HL-60 (cell line): Measurements from ENCODE around the gene EPHA2.

Source experiments
- DNase-seq, 2 experiments: peaks; one replicate each; pipeline ENCODE4 v3.0.0-alpha.2; 2010 to 2020; ENCODE audit warnings: low read depth in 1 of 2, low spot score in 1 of 2
- H3K27ac ChIP-seq: fragments of 250-450 bp; sonication (Bioruptor Pico); replicated peaks from 2 replicates; pipeline ENCODE4 v1.5.1; 2020; ENCODE audit warnings: mild to moderate bottlenecking, moderate library complexity
- H3K27me3 ChIP-seq: fragments of 250-450 bp; sonication (Bioruptor Pico); 2 replicates; pipeline ENCODE4 v1.5.1; 2021; ENCODE audit warnings: mild to moderate bottlenecking, moderate library complexity; ENCODE audit not compliant: insufficient read depth, poor library complexity, severe bottlenecking
- H3K4me3 ChIP-seq: replicated peaks from 2 replicates; pipeline ENCODE4 v1.5.1; 2011; ENCODE audit warnings: mild to moderate bottlenecking, control low read depth, low read length; ENCODE audit not compliant: insufficient read depth
- CTCF ChIP-seq: IDR thresholded peaks from one replicate; pipeline ENCODE4 v1.5.1; 2011; ENCODE audit warnings: low read length, control low read depth, inconsistent platforms; ENCODE audit not compliant: insufficient read depth
- GABPA ChIP-seq: IDR thresholded peaks from 2 replicates; pipeline ENCODE4 v1.6.1; 2012; ENCODE audit warnings: low read depth
- POLR2AphosphoS5 ChIP-seq: IDR thresholded peaks from 2 replicates; pipeline ENCODE4 v1.6.1; 2012; ENCODE audit warnings: low read depth
- SPI1 ChIP-seq: IDR thresholded peaks from 2 replicates; pipeline ENCODE4 v1.6.1; 2012; ENCODE audit warnings: low read depth, mild to moderate bottlenecking, borderline replicate concordance
- TF ChIP-seq, protein P1 (sequence below): IDR thresholded peaks from 2 replicates; pipeline ENCODE4 v1.6.1; 2012; ENCODE audit warnings: low read depth; ENCODE audit not compliant: insufficient replicate concordance

Gene EPHA2

DNA sequence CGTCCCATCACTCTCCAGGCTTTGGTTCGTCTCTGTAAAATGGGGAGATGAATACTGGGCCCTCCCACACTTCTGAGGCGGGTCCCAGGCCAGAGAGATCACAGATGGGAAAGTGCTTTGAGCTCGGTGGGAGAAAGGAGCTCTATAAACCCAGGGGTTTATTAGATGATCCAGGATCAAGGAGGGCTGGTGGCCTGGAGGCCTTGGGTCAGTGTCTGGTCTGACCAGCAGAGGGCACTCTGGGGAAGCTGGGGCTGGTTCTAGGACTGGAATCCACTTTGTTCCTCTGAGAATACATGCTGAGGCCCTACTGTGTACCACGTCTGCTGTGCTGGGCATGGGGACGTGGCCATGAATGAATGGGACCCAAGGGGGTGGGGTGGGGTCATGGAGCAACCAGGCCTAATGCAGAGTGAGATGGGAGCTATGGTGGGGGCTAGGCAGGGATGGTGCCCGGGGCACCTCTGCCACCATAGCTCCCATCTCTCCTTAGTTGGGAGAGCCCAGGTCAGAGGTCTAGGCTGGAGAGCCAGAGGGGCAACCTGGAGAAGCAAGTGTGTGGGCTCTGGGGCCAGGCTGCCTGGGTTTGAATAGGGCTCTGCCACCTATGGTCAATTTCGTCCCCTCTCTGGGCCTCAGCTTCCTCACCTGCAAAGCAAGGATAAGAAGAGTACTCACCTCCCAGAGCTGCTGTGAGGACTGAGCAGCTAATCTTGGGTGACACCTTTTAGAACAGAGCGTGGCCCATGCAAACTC, 73.4 kb downstream of the EPHA2 start:
- no peak overlapping the region for H3K27ac ChIP-seq
- no peak for TF ChIP-seq GABPA
- TF ChIP-seq CTCF: peak; percentile 96
- no peaks in the 10 kb centered on the region for H3K27me3 ChIP-seq
- no peak overlapping the region for H3K4me3 ChIP-seq
- peak in 1 of 2 experiments; percentile 48 for DNase-seq

- DNase-seq: no peak
- Histone ChIP-seq H3K4me3 (no peak overlapping the region), H3K27ac (no peak overlapping the region), H3K27me3 (no peaks in the 10 kb centered on the region)
- TF ChIP-seq SPI1: no peak
- TF ChIP-seq, protein P1, sequence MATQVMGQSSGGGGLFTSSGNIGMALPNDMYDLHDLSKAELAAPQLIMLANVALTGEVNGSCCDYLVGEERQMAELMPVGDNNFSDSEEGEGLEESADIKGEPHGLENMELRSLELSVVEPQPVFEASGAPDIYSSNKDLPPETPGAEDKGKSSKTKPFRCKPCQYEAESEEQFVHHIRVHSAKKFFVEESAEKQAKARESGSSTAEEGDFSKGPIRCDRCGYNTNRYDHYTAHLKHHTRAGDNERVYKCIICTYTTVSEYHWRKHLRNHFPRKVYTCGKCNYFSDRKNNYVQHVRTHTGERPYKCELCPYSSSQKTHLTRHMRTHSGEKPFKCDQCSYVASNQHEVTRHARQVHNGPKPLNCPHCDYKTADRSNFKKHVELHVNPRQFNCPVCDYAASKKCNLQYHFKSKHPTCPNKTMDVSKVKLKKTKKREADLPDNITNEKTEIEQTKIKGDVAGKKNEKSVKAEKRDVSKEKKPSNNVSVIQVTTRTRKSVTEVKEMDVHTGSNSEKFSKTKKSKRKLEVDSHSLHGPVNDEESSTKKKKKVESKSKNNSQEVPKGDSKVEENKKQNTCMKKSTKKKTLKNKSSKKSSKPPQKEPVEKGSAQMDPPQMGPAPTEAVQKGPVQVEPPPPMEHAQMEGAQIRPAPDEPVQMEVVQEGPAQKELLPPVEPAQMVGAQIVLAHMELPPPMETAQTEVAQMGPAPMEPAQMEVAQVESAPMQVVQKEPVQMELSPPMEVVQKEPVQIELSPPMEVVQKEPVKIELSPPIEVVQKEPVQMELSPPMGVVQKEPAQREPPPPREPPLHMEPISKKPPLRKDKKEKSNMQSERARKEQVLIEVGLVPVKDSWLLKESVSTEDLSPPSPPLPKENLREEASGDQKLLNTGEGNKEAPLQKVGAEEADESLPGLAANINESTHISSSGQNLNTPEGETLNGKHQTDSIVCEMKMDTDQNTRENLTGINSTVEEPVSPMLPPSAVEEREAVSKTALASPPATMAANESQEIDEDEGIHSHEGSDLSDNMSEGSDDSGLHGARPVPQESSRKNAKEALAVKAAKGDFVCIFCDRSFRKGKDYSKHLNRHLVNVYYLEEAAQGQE: no peak
- TF ChIP-seq POLR2AphosphoS5: no peak
- no peak for TF ChIP-seq CTCF
- TF ChIP-seq GABPA: no peak
Measured at GRCh38 chr1:16081636-16082035, 74.2 kb downstream of the EPHA2 start.

DNA sequence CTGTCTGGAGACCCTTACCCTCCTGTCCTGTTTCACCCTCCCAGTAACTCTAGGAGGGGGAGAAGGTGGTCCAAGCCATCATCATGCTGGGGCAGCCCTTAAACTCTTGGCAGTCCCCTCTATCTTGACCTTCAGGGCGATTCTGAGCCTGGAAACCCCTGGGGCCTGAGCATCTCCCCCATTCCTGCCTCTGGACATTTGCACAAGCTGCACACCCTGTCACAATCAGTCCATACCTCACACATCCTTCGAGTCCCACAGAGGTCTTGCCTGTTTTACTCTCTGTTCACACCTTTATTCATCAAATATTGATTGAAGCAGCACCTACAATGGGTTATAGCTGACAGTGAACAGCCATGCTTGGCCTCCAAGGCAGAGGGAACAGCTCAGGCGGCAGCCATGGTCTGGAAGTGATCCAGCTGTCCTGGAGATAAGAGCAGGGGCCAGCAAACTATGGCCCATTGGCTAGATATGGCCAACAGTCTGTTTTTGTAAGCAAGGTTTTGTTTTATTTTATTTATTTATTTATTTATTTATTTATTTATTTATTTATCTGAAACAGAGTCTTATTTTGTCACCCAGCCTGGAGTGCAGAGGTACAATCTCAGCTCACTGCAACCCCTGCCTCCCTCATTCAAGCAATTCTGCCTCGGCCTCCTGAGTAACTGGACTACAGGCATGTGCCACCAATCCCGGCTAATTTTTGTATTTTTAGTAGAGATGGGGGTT, 75.3 kb downstream of the EPHA2 start:
- TF ChIP-seq GABPA (no peak), CTCF (no peak), SPI1 (no peak), POLR2AphosphoS5 (no peak)
- TF ChIP-seq, protein P1: no peak
- no peak overlapping the region for H3K4me3 ChIP-seq
- DNase-seq: no peak
- H3K27me3 ChIP-seq: no peaks in the 10 kb centered on the region
- H3K27ac ChIP-seq: no peak overlapping the region
